Peyer's patch (tissue), 4 donors: ENCODE results near the gene CPNE6. TPM values are rescaled to one million over a fixed set of nuclear protein-coding genes. Genes with fewer than 3 reads are reported as not detected.

Source experiments
- DNase-seq, 3 donors: peaks; one replicate each; pipeline ENCODE4 v3.0.0-alpha.2; 2017 to 2019
- H3K27ac ChIP-seq, 4 donors: fragments of 200-600 bp; sonication (generic); one replicate each; pipeline ENCODE4 v1.5.1; 2016 to 2019
- H3K27me3 ChIP-seq, 2 donors: fragments of 200-600 bp; sonication (generic); one replicate each; pipeline ENCODE4 v1.5.1; 2019
- H3K36me3 ChIP-seq, 3 donors: fragments of 200-600 bp; sonication (generic); one replicate each; pipeline ENCODE4 v1.5.1; 2016 to 2019
- H3K4me1 ChIP-seq, 4 donors: fragments of 200-600 bp; sonication (generic); one replicate each; pipeline ENCODE4 v1.5.1; 2016 to 2019
- H3K4me3 ChIP-seq, 4 donors: fragments of 200-600 bp; sonication (generic); 1 replicate in 3 of 4; 2 replicates in 1 of 4; pipeline ENCODE4 v1.5.1; 2016 to 2019; ENCODE audit warnings: mild to moderate bottlenecking in 1 of 4
- H3K9me3 ChIP-seq, 4 donors: fragments of 200-600 bp; sonication (generic); one replicate each; pipeline ENCODE4 v1.5.1; 2016 to 2019; ENCODE audit warnings: mild to moderate bottlenecking in 1 of 4
- CTCF ChIP-seq, 6 experiments: fragments of 450-650 bp in 4 of 6; fragments of 200-600 bp in 2 of 6; sonication (generic) in 1 of 6; IDR thresholded peaks; one replicate each; pipeline ENCODE4 v1.5.1; 2017 to 2019; ENCODE audit warnings: antibody characterized with exemption in 6 of 6, mild to moderate bottlenecking in 3 of 6, moderate library complexity in 1 of 6
- POLR2A ChIP-seq, 2 donors: fragments of 450-650 bp; IDR thresholded peaks; one replicate each; pipeline ENCODE4 v1.5.1; 2017; ENCODE audit warnings: antibody characterized with exemption in 2 of 2, mild to moderate bottlenecking in 2 of 2, moderate library complexity in 2 of 2
- total RNA-seq, 4 donors: library from RNA; depleted of rRNA; stranded (reverse); fragments of >200 nt; gene quantifications; one replicate each; pipeline ENCODE4 v1.1.0, GENCODE V29; 2016

CPNE6 gene
- total RNA-seq, 4 donors from 2014 or later, result 1.9 to 4.6 (median 3.6) TPM; not detected in 1

- H3K27ac ChIP-seq, result peak overlapping the region in 1 of 4 donors; percentile 49
- peaks cover 0 to 44% (median 2%) of the 10 kb centered on the region in 4 donors for H3K4me1 ChIP-seq
- no peaks in the 10 kb centered on the region for H3K27me3 ChIP-seq
- H3K4me3 ChIP-seq, result no peak overlapping the region
- no peak for TF ChIP-seq POLR2A (IDR thresholded peaks at IDR 0.05)
- TF ChIP-seq CTCF (IDR thresholded peaks at IDR 0.05), result no peak
- no peaks in the 10 kb centered on the region for H3K36me3 ChIP-seq
- no peaks in the 10 kb centered on the region for H3K9me3 ChIP-seq
- peak in 1 of 3 donors; percentile 37 for DNase-seq
Observed at GRCh38 chr14:24058951-24059475, 12.3 kb upstream of the CPNE6 start.

GRCh38 chr14:24059841-24060388 lies 11.4 kb upstream of the CPNE6 start:
- Histone ChIP-seq H3K9me3 (no peaks in the 10 kb centered on the region), H3K4me1 (peaks cover 0 to 49% (median 2%) of the 10 kb centered on the region in 4 donors), H3K4me3 (no peak overlapping the region), H3K27ac (no peak overlapping the region), H3K36me3 (no peaks in the 10 kb centered on the region), H3K27me3 (no peaks in the 10 kb centered on the region)
- peak in 1 of 3 donors; percentile 39 for DNase-seq
- TF ChIP-seq CTCF (IDR thresholded peaks at IDR 0.05) (no peak), POLR2A (IDR thresholded peaks at IDR 0.05) (no peak)

GRCh38 chr14:24060443-24060842 lies 10.9 kb upstream of the CPNE6 start:
- Histone ChIP-seq H3K27me3 (no peaks in the 10 kb centered on the region), H3K4me3 (no peak overlapping the region), H3K9me3 (no peaks in the 10 kb centered on the region), H3K27ac (peak overlapping the region in 3 of 4 donors; percentile 59 to 94 (median 78)), H3K36me3 (no peaks in the 10 kb centered on the region), H3K4me1 (peaks cover 0 to 49% (median 2%) of the 10 kb centered on the region in 4 donors)
- TF ChIP-seq POLR2A (IDR thresholded peaks at IDR 0.05), result no peak
- TF ChIP-seq CTCF (IDR thresholded peaks at IDR 0.05), result no peak
- no peak for DNase-seq

GRCh38 chr14:24060984-24061913 lies 10.1 kb upstream of the CPNE6 start:
- no peaks in the 10 kb centered on the region for H3K36me3 ChIP-seq
- peak overlapping the region in 3 of 4 donors; percentile 59 to 94 (median 78) for H3K27ac ChIP-seq
- peak in 2 of 3 donors; percentile 83 to 84 for DNase-seq
- H3K4me3 ChIP-seq, result no peak overlapping the region
- no peaks in the 10 kb centered on the region for H3K9me3 ChIP-seq
- peaks cover 0 to 49% (median 2%) of the 10 kb centered on the region in 4 donors for H3K4me1 ChIP-seq
- no peak for TF ChIP-seq CTCF (IDR thresholded peaks at IDR 0.05)
- TF ChIP-seq POLR2A (IDR thresholded peaks at IDR 0.05), result peak in 1 of 2 donors; percentile 35
- H3K27me3 ChIP-seq, result no peaks in the 10 kb centered on the region

GRCh38 chr14:24062216-24062980 lies 9.0 kb upstream of the CPNE6 start:
- H3K9me3 ChIP-seq, result no peaks in the 10 kb centered on the region
- no peaks in the 10 kb centered on the region for H3K36me3 ChIP-seq
- no peak overlapping the region for H3K4me3 ChIP-seq
- peak in 1 of 3 donors; percentile 39 for DNase-seq
- H3K4me1 ChIP-seq, result peaks cover 0 to 49% (median 2%) of the 10 kb centered on the region in 4 donors
- TF ChIP-seq CTCF (IDR thresholded peaks at IDR 0.05) (no peak), POLR2A (IDR thresholded peaks at IDR 0.05) (no peak)
- peak overlapping the region in 3 of 4 donors; percentile 58 to 94 (median 78) for H3K27ac ChIP-seq
- H3K27me3 ChIP-seq, result no peaks in the 10 kb centered on the region
